Liver (tissue), 9 donors: ENCODE data around the gene PADI6. TPM values are rescaled to one million over a fixed set of nuclear protein-coding genes. Genes with fewer than 3 reads are reported as not detected.

Experiments
- DNase-seq: peaks from one replicate; pipeline ENCODE4 v3.0.0-alpha.2; 2017; ENCODE audit warnings: low spot score
- H3K27ac ChIP-seq, 2 donors: one replicate each; pipeline ENCODE4 v1.7.0; 2013; ENCODE audit warnings: inconsistent platforms in 2 of 2, low read length in 2 of 2, control low read depth in 1 of 2, low read depth in 1 of 2, mild to moderate bottlenecking in 1 of 2
- H3K27me3 ChIP-seq, 4 donors: one replicate each; pipeline versions ENCODE4 v1.6.1 to v1.7.0; 2013; ENCODE audit warnings: low read length in 3 of 4, inconsistent platforms in 1 of 4, mild to moderate bottlenecking in 1 of 4, moderate library complexity in 1 of 4; ENCODE audit not compliant: control insufficient read depth in 4 of 4, insufficient read depth in 4 of 4
- H3K36me3 ChIP-seq, 4 donors: one replicate each; pipeline versions ENCODE4 v1.6.1 to v1.7.0; 2013; ENCODE audit warnings: low read length in 3 of 4, mild to moderate bottlenecking in 3 of 4, low read depth in 1 of 4, moderate library complexity in 1 of 4; ENCODE audit not compliant: control insufficient read depth in 4 of 4, insufficient read depth in 3 of 4
- H3K4me1 ChIP-seq, 4 donors: one replicate each; pipeline versions ENCODE4 v1.6.1 to v1.7.0; 2013; ENCODE audit warnings: low read length in 3 of 4, mild to moderate bottlenecking in 3 of 4, moderate library complexity in 1 of 4; ENCODE audit not compliant: control insufficient read depth in 4 of 4, insufficient read depth in 4 of 4
- H3K4me3 ChIP-seq, 3 donors: one replicate each; pipeline versions ENCODE4 v1.6.1 to v1.7.0; 2013; ENCODE audit warnings: low read length in 3 of 3, control low read depth in 1 of 3, low read depth in 1 of 3, mild to moderate bottlenecking in 1 of 3
- H3K9ac ChIP-seq, 2 donors: one replicate each; pipeline ENCODE4 v1.7.0; 2013; ENCODE audit warnings: low read length in 2 of 2, mild to moderate bottlenecking in 2 of 2, moderate library complexity in 2 of 2, control low read depth in 1 of 2, low read depth in 1 of 2
- H3K9me3 ChIP-seq, 4 donors: one replicate each; pipeline versions ENCODE4 v1.6.1 to v1.7.0; 2013; ENCODE audit warnings: low read length in 3 of 4; ENCODE audit not compliant: control insufficient read depth in 4 of 4
- EGR1 ChIP-seq, 2 donors: IDR thresholded peaks; 2 replicates each; pipeline ENCODE4 v1.6.1; 2016 to 2018; ENCODE audit warnings: antibody characterized with exemption in 2 of 2, low read depth in 2 of 2
- FOXA1 ChIP-seq: IDR thresholded peaks from 2 replicates; pipeline ENCODE4 v1.6.1; 2016; ENCODE audit warnings: antibody characterized with exemption
- FOXA2 ChIP-seq: IDR thresholded peaks from 2 replicates; pipeline ENCODE4 v1.6.1; 2016; ENCODE audit warnings: antibody characterized with exemption
- GABPA ChIP-seq, 2 donors: IDR thresholded peaks in 1 of 2; conservative IDR thresholded peaks in 1 of 2; 2 replicates each; pipeline ENCODE4 v1.6.1; 2016; ENCODE audit warnings: antibody characterized with exemption in 2 of 2, mild to moderate bottlenecking in 1 of 2, moderate library complexity in 1 of 2
- HNF4G ChIP-seq: IDR thresholded peaks from 2 replicates; pipeline ENCODE4 v1.6.1; 2016; ENCODE audit warnings: antibody characterized with exemption
- NR2F2 ChIP-seq: IDR thresholded peaks from 2 replicates; pipeline ENCODE4 v1.6.1; 2016; ENCODE audit warnings: antibody characterized with exemption
- RAD21 ChIP-seq, 2 donors: IDR thresholded peaks; 2 replicates each; pipeline ENCODE4 v1.6.1; 2016; ENCODE audit warnings: antibody characterized with exemption in 2 of 2, mild to moderate bottlenecking in 2 of 2
- REST ChIP-seq: IDR thresholded peaks from 2 replicates; pipeline ENCODE4 v1.6.1; 2016; ENCODE audit warnings: antibody characterized with exemption, mild to moderate bottlenecking
- RXRA ChIP-seq, 2 donors: IDR thresholded peaks; 2 replicates each; pipeline ENCODE4 v1.6.1; 2017 to 2018; ENCODE audit warnings: antibody characterized with exemption in 2 of 2, mild to moderate bottlenecking in 1 of 2
- SP1 ChIP-seq: IDR thresholded peaks from 2 replicates; pipeline ENCODE4 v1.6.1; 2018; ENCODE audit warnings: antibody characterized with exemption, mild to moderate bottlenecking
- TAF1 ChIP-seq: conservative IDR thresholded peaks from 2 replicates; pipeline ENCODE4 v1.6.1; 2016; ENCODE audit warnings: antibody characterized with exemption, mild to moderate bottlenecking
- YY1 ChIP-seq: IDR thresholded peaks from 2 replicates; pipeline ENCODE4 v1.6.1; 2016; ENCODE audit warnings: antibody characterized with exemption, mild to moderate bottlenecking
- WGBS: extraction: QIAGEN DNeasy Blood & Tissue Kit; methylation state at CpG from one replicate; pipeline ENCODE4 v1.1.7; 2013; 5-methylcytosine and 5-hydroxymethylcytosine counted together
- polyA plus RNA-seq, 2 donors: library from polyadenylated mRNA; stranded (reverse) in 1 of 2; unstranded in 1 of 2; fragments of 200-250 nt in 1 of 2; fragments of >200 nt in 1 of 2; fragmentation: Nextera tagmentation in 1 of 2; extraction: Ambion mirVana in 1 of 2; gene quantifications; one replicate each; pipeline versions ENCODE4 v1.2.1 to v1.2.3, GENCODE V29; 2013 to 2015
- total RNA-seq, 2 donors: library from RNA; depleted of rRNA; stranded (reverse); fragments of >200 nt; gene quantifications; one replicate each; pipeline ENCODE4 v1.2.3, GENCODE V29; 2014
- TF ChIP-seq, protein P1 (sequence below): IDR thresholded peaks from 2 replicates; pipeline ENCODE4 v1.6.1; 2016; ENCODE audit warnings: antibody characterized with exemption
- TF ChIP-seq, protein P2 (sequence below): IDR thresholded peaks from 2 replicates; pipeline ENCODE4 v1.6.1; 2016; ENCODE audit warnings: antibody characterized with exemption
- TF ChIP-seq, protein P3 (sequence below): IDR thresholded peaks from 2 replicates; pipeline ENCODE4 v1.6.1; 2016; ENCODE audit warnings: antibody characterized with exemption
- TF ChIP-seq, protein P4 (sequence below): fragments of 150-350 bp; IDR thresholded peaks from 2 replicates; pipeline ENCODE4 v1.5.1; 2017; ENCODE audit warnings: improper control_type of control experiment, low read depth, low read length; ENCODE audit not compliant: missing input control
- donor health status: healthy.
- donor health status: healthy.
- donor health status: healthy.
- donor health status: healthy.
- donor health status: healthy.

Gene PADI6
- total and polyA plus RNA-seq, 4 donors, result not detected

GRCh38 chr1:17348593-17349234, 23.3 kb upstream of the PADI6 start:
- Histone ChIP-seq H3K36me3 (no peaks in the 10 kb centered on the region), H3K9ac (no peak overlapping the region), H3K4me1 (no peaks in the 10 kb centered on the region), H3K27ac (no peak overlapping the region), H3K4me3 (no peak overlapping the region), H3K9me3 (no peaks in the 10 kb centered on the region), H3K27me3 (peaks cover 0 to 10% (median 0%) of the 10 kb centered on the region in 4 donors)
- 72% methylated on average over 14 of the region's 14 CpGs for WGBS
- TF ChIP-seq, protein P1, sequence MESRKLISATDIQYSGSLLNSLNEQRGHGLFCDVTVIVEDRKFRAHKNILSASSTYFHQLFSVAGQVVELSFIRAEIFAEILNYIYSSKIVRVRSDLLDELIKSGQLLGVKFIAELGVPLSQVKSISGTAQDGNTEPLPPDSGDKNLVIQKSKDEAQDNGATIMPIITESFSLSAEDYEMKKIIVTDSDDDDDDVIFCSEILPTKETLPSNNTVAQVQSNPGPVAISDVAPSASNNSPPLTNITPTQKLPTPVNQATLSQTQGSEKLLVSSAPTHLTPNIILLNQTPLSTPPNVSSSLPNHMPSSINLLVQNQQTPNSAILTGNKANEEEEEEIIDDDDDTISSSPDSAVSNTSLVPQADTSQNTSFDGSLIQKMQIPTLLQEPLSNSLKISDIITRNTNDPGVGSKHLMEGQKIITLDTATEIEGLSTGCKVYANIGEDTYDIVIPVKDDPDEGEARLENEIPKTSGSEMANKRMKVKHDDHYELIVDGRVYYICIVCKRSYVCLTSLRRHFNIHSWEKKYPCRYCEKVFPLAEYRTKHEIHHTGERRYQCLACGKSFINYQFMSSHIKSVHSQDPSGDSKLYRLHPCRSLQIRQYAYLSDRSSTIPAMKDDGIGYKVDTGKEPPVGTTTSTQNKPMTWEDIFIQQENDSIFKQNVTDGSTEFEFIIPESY, result no peak
- no peak for TF ChIP-seq TAF1
- TF ChIP-seq FOXA2, result no peak
- no peak for TF ChIP-seq EGR1 (IDR thresholded peaks at IDR 0.05; ENCODE audit: low read depth in 2 of 2)
- TF ChIP-seq, protein P2, sequence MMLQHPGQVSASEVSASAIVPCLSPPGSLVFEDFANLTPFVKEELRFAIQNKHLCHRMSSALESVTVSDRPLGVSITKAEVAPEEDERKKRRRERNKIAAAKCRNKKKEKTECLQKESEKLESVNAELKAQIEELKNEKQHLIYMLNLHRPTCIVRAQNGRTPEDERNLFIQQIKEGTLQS, result no peak
- no peak for TF ChIP-seq FOXA1
- TF ChIP-seq, protein P3, sequence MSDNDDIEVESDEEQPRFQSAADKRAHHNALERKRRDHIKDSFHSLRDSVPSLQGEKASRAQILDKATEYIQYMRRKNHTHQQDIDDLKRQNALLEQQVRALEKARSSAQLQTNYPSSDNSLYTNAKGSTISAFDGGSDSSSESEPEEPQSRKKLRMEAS, result no peak
- TF ChIP-seq SP1, result no peak
- TF ChIP-seq YY1, result no peak
- no peak for TF ChIP-seq RAD21 (IDR thresholded peaks at IDR 0.05)
- TF ChIP-seq RXRA (IDR thresholded peaks at IDR 0.05), result no peak
- TF ChIP-seq GABPA (IDR thresholded peaks at IDR 0.05 in 1 of 2, conservative IDR thresholded peaks at IDR 0.05 in 1 of 2), result no peak
- no peak for TF ChIP-seq HNF4G
- no peak for TF ChIP-seq NR2F2
- no peak for TF ChIP-seq REST
- TF ChIP-seq, protein P4, sequence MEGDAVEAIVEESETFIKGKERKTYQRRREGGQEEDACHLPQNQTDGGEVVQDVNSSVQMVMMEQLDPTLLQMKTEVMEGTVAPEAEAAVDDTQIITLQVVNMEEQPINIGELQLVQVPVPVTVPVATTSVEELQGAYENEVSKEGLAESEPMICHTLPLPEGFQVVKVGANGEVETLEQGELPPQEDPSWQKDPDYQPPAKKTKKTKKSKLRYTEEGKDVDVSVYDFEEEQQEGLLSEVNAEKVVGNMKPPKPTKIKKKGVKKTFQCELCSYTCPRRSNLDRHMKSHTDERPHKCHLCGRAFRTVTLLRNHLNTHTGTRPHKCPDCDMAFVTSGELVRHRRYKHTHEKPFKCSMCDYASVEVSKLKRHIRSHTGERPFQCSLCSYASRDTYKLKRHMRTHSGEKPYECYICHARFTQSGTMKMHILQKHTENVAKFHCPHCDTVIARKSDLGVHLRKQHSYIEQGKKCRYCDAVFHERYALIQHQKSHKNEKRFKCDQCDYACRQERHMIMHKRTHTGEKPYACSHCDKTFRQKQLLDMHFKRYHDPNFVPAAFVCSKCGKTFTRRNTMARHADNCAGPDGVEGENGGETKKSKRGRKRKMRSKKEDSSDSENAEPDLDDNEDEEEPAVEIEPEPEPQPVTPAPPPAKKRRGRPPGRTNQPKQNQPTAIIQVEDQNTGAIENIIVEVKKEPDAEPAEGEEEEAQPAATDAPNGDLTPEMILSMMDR, result no peak
- no peak for DNase-seq
